Left renal pelvis (tissue), 4 donors: ENCODE results near the gene SPTBN4. TPM values are rescaled to one million over a fixed set of nuclear protein-coding genes. Genes with fewer than 3 reads are reported as not detected.
"Not testable (repeated sequence)": the region's sequence is repeated elsewhere in the genome, so short reads cannot be mapped to it uniquely, and the experiment has no call there.

ENCODE experiments used
- DNase-seq, 4 donors: peaks; one replicate each; pipeline ENCODE4 v3.0.0-alpha.2; 2013; ENCODE audit warnings: low read depth in 4 of 4, low spot score in 3 of 4
- polyA plus RNA-seq, 4 donors: library from polyadenylated mRNA; unstranded; fragments of 120-200 nt; gene quantifications; one replicate each; pipeline ENCODE4 v1.2.1, GENCODE V29; 2013; ENCODE audit not compliant: insufficient read length in 4 of 4

SPTBN4 gene
- polyA plus RNA-seq, 4 donors, result 1.2 to 3.3 (median 1.8) TPM

DNA sequence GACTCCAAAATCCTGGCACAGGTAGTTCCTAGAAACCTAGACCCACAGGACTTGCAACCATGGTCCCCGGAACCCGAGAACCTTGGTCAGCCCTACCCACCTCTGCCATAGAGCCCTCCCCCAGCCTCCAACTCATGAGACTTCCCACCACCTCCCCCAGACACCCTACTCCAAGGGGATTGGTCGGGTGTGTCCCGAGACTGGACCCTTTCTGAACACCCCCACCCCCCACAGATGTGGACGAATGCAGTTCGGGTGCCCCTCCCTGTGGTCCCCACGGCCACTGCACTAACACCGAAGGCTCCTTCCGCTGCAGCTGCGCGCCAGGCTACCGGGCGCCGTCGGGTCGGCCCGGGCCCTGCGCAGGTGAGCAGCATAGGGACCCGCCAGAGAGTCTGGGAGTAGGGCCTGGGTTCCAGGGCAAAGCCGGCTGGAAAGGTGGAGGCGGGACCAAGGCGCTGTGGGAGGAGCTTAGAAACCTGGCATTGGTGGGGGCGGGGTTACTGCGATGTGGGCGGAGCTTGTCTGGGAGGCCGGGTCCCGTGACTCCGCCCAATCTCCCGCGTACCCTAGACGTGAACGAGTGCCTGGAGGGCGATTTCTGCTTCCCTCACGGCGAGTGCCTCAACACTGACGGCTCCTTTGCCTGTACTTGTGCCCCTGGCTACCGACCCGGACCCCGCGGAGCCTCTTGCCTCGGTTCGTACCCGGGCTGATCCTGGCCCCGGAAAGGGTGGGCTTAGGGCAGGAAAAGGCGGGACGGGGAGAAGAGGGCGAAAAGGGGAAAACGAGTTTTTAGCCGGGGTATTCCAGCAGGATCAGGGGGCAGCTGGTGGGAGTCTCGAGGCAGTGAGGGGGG, 146.3 kb downstream of the SPTBN4 start:
- no peak for DNase-seq

DNA sequence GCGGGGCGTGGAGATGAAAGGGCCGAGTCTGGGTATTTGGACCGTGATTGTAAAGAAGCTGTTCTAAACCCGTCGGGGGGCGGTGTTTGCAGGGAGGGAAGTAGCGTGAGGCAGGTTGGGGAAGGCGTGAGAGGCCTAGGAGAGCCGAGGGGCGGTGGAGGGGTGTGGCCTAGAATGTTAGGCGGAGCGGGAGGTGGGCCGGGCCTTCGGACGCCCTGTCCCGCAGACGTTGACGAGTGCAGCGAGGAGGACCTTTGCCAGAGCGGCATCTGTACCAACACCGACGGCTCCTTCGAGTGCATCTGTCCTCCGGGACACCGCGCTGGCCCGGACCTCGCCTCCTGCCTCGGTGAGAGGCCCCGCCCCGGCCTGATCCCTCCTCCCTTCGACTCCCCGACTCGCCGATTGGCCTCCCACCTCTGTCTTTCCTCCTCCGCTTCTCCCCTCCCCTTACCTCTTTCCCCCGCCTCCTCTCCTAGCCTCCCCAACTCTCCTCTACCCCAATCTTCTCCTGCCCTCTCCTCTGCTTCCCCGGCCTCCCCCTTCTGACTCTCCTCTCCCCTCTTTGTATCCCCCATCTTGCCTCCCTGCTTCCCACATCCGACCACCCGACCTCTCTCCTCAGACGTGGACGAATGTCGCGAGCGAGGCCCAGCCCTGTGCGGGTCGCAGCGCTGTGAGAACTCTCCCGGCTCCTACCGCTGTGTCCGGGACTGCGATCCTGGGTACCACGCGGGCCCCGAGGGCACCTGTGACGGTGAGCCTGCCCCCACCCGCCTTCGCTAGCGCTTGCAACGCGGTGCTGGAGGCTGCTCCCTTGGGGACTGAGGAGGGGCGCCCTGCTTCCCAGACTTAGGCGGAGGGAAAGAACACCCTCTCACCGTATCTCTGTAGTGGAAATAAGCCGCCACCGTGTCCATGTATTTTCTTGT, 147.2 kb downstream of the SPTBN4 start:
- no peak for DNase-seq

DNA sequence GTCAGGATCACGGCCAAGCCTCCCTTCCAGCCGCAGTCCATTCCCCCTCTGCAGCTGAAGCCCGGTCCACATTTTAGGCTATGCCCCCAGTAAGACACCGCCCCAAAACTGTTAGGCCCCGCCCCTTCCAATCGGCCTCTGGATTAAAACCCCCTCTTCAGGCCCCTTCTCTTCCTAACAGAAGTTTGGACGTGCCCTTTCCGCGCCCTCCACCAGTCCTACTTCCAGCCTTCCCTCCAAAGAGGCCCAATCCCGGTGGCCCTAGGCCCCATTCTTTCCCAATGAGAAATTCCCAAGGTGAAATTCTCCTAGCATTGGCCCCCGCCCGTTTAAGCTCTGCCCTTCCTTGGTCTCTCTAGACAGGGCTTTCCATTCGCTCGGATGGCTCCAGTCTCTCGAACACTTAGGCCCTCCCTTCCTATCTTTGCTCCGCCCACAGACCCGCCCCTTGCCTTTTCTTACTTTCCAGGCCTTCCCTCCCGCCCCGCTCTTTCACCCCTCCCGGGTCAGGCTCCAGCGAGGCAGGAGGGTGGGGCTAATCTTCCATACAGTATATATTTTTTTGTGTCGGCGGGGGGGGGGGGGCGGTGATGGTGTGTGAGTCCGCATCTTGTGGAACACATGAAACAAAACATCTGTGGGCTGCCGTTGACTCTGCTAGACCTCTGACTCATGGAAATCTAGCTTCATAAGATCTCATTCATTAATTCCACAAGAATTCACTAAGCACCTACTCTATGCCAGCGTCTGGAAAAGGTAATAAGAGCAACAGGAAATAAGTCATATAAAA, 148.0 kb downstream of the SPTBN4 start:
- DNase-seq, result no peak

DNA sequence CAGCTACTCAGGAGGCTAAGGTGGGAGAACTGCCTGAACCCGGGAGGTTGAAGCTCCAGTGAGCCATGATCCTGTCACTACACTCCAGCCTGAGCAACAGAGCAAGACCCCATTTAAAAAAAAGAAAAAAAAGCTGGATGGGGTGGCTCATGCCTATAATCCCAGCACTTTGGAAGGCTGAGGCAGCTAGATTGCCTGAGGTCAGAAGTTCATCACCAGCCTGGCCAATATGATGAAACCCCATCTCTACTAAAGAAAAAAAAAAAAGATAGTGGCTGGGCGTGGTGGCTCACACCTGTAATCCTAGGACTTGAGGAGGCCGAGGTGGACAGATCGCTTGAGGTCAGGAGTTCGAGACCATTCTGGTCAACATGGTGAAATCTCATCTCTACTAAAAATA, 149.4 kb downstream of the SPTBN4 start:
- DNase-seq, result no peak

DNA sequence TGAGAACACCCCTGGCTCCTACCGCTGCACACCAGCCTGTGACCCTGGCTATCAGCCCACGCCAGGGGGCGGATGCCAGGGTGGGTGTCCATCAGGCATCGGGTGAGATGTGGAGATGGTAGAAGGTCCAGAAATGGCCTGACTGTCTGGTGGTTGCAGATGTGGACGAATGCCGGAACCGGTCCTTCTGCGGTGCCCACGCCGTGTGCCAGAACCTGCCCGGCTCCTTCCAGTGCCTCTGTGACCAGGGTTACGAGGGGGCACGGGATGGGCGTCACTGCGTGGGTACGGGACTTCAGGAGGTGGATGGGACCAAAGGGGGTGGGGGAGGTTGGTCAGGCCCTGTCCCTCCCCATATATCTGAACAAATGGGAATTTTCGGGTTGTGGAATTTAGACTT, 150.1 kb downstream of the SPTBN4 start:
- DNase-seq, result no peak

DNA sequence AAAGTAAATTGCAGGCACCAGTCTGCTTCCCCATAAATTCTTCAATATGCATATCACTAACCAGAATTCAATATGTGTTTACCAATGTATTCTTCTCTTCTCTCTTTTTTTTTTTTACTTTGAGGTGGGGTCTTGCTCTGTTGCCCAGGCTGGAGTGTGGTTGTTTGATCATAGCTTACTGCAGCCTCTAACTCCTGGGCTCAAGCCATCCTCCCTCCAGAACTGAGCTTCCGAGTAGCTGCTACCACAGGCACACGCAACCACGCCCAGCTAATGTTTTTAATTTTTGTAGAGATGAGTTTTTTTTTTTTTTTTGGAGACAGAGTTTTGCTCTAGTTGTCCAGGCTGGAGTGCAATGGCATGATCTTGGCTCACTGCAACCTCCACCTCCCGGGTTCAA, 151.2 kb downstream of the SPTBN4 start:
- no peak for DNase-seq

DNA sequence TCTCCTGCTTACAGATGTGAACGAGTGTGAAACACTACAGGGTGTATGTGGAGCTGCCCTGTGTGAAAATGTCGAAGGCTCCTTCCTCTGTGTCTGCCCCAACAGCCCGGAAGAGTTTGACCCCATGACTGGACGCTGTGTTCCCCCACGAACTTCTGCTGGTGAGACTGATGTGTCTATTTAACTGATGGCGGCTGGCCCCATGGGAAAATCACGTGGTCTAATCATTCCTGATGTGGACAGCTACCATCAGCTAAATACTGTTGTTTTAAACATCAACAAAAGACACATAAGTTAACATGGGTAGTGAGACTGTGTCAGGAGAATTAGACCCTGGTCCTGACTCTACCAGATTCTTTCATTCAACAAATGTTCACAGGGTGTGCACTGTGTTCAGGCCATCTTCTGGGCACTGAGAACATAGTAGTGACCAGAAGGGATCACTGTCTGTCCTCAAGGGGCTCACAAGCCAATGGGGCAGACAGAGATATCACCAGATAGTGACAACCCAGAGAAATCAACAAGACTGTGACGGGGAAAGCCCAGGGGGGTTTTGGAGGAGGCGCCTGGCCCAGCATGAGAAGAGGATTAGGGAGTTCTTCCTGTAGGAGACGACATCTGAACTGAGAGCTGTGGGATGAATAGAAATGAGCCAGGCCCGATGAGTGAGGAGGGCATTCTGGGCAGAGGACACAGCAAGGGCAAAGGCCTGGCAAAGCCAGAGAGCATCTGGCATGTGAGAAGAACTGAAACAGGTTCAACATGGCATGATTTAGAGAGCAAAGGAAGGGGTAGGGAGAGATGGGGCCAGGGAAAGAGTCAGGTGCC, 152.7 kb downstream of the SPTBN4 start:
- no peak for DNase-seq

DNA sequence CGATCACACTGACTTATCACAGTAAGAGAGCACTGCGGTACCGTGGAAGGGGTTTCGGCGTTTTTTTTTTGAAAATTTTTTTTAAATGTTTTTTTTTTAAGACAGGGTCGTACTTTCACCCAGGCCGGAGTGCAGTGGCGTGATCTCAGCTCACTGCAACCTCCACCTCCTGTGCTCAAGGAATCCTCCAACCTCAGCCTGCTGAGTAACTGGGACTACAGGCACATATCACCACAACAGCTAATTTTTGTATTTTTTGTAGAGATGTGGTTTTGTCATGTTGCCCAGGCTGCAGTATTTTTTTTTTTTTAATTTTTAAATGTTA, 153.3 kb downstream of the SPTBN4 start:
- no peak for DNase-seq

DNA sequence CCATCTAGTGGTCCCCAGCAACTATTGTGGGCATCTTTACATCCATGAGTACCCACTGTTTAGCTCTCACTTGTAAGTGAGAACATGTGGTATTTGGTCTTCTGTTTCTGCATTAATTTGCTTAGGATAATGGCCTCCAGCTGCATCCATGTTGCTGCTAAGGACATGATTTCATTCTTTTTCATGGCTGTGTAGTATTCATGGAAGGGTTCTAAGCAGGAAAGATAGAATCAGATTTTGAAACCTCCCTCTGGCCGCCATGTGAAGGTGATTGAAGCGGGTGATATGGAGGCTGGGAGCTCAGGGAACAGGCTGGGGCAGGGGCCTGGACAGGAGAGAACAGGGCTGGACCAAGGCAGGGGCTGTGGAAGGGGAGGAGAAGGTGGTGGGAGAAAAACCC, 154.5 kb downstream of the SPTBN4 start:
- no peak for DNase-seq

DNA sequence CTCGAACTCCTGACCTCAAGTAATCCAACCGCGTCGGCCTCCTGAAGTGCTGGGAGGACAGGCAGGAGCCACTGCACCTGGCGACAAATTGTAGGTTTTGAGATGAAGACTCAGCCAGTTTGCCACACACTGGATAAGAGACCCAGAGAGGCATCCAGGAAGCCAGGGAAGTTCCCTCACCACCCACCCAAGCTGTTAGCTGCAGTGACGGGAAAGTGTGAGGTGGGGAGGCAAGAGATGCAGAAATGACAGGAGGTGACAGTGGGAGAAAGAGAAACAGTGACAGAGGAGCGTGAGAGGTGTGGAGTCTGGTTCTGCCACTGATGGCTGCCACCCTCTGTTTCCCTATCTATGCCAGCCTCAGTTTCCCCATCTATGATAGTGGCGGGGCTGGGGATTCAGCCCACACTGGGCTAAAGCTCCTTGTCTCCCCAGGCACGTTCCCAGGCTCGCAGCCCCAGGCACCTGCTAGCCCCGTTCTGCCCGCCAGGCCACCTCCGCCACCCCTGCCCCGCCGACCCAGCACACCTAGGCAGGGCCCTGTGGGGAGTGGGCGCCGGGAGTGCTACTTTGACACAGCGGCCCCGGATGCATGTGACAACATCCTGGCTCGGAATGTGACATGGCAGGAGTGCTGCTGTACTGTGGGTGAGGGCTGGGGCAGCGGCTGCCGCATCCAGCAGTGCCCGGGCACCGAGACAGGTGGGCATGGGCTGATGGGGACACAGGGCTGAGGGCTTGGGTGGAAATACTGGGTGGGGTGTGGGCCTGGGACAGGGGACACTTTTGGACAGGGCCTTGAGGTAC, 155.4 kb downstream of the SPTBN4 start:
- DNase-seq, result no peak

DNA sequence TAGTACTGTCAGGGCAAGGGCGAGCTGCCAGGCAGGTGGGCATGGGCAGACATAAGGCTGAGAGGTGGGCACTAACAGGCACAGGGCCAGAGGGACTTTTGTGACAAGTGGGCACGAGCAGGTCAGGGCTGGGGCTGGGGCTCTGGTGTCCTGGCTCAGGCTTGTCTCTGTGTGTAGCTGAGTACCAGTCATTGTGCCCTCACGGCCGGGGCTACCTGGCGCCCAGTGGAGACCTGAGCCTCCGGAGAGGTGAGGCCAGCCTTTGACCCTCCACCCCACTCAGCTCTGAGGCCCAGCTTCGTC, 155.9 kb downstream of the SPTBN4 start:
- no peak for DNase-seq

DNA sequence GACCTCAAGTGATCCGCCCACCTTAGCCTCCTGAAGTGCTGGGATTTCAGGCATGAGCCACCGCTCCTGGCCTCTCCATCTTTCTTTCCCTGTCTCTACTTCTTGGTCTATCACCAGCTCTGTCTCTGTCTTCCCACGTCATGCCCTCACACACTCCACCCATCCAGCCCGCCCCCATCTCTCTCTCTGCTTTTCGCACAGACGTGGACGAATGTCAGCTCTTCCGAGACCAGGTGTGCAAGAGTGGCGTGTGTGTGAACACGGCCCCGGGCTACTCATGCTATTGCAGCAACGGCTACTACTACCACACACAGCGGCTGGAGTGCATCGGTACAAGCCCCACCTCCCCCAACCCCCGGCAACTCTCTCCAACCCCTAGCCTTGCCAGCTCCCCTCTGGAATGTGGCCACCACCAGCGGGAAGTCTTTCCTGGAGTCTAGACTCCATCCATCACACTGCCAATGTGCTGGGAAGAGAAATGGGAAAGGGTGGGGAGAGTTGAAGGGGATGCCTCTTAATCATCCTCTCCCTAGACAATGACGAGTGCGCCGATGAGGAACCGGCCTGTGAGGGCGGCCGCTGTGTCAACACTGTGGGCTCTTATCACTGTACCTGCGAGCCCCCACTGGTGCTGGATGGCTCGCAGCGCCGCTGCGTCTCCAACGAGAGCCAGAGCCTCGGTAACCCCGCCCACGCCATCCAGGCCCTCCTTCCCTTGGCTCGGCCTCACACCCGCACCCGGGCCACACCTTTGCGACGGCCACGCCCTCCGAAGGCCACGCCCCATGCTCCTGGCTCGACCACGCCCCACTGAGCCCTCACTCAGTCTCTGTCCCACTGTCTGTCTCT, 156.8 kb downstream of the SPTBN4 start:
- DNase-seq, result no peak

DNA sequence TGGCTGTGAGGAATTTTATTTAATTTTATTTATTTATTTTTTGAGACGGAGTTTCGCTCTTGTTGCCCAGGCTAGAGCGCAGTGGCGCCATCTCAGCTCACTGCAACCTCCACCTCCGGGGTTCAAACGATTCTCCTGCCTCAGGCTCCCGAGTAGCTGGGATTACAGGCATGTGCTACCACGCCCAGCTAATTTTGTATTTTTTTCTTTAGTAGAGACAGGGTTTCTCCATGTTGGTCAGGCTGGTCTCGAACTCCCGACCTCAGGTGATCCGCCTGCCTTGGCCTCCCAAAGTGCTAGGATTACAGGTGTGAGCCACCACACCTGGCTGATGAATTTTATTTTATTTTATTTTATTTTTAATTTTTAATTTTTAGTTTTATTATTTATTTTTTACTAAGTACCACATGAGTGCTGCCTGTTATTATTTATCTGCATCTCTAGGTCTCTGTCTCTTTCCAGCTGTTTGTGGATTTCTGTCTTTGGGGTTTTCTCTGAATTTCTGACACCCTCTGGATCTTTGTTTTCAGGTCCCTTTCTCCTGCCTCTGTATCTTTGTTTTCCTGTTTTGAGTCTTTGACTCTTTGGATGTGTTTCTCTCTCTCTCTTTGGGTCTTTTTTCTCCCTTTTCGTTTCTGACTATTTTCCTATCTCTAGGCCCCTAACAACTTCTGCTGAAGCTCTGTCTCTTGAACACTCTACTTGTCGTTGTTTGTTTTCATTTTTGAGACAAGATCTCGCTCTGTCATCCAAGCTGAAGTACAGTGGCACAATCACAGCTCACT, 157.8 kb downstream of the SPTBN4 start:
- not testable (repeated sequence) for DNase-seq

DNA sequence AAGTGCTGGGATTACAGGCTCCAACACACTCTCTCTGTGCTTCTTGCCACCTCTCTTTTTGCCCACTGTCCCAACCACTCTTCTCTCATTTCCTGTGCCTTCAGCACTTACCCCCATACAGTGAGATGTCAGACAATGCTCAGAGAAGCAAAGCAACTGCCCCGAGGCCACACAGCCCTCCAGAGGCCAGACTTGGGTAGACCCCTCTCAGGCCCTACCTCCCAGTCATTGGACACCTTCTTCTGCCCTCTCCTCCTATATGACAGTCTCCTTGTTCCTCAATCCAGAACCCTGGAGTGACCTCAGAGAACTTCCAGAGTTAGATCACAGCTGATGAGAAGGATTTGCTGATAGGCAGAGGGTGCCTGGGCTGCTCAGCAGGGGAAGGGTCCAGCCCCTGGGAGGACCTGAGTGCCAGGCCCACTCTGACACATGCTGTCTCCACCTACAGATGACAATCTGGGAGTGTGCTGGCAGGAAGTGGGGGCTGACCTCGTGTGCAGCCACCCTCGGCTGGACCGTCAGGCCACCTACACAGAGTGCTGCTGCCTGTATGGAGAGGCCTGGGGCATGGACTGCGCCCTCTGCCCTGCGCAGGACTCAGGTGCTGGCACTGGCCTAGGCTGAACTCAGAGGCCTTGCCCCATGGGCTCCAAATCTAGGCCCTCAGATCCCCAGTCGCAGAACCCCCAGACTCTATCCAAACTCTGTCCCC, 158.8 kb downstream of the SPTBN4 start:
- no peak for DNase-seq
